GM23248 (cell line): ENCODE data around the gene BCL2L2. TPM values are rescaled to one million over a fixed set of nuclear protein-coding genes. Genes with fewer than 3 reads are reported as not detected.

Experiments used
- DNase-seq: peaks from one replicate; pipeline ENCODE4 v3.0.0-alpha.2; 2015
- H2AFZ ChIP-seq: fragments of 200-600 bp; sonication (generic); 2 replicates; pipeline ENCODE4 v1.6.1; 2016; ENCODE audit warnings: antibody characterized with exemption
- H3F3A ChIP-seq: fragments of 200-600 bp; sonication (generic); 2 replicates; pipeline ENCODE4 v1.6.1; 2016; ENCODE audit warnings: mild to moderate bottlenecking, antibody characterized with exemption, mixed run types; ENCODE audit not compliant: insufficient read depth
- H3K27ac ChIP-seq: fragments of 200-600 bp; sonication (generic); 2 replicates; pipeline ENCODE4 v1.5.1; 2016; ENCODE audit warnings: mild to moderate bottlenecking
- H3K27me3 ChIP-seq: fragments of 200-600 bp; sonication (generic); replicated peaks from 2 replicates; pipeline ENCODE4 v1.6.1; 2016; ENCODE audit warnings: mild to moderate bottlenecking; ENCODE audit not compliant: insufficient read depth
- H3K36me3 ChIP-seq: fragments of 200-600 bp; sonication (generic); 2 replicates; pipeline ENCODE4 v1.6.1; 2016; ENCODE audit warnings: low read depth, mild to moderate bottlenecking
- H3K4me1 ChIP-seq: fragments of 200-600 bp; sonication (generic); 2 replicates; pipeline ENCODE4 v1.6.1; 2016; ENCODE audit warnings: mild to moderate bottlenecking; ENCODE audit not compliant: insufficient read depth
- H3K4me2 ChIP-seq: fragments of 200-600 bp; sonication (generic); one replicate; pipeline ENCODE4 v1.6.1; 2016; ENCODE audit warnings: mild to moderate bottlenecking; ENCODE audit not compliant: unreplicated experiment
- H3K4me3 ChIP-seq: fragments of 200-600 bp; sonication (generic); 2 replicates; pipeline ENCODE4 v1.5.1; 2016; ENCODE audit warnings: mild to moderate bottlenecking
- H3K79me2 ChIP-seq: fragments of 200-600 bp; sonication (generic); 2 replicates; pipeline ENCODE4 v1.6.1; 2016; ENCODE audit warnings: mild to moderate bottlenecking; ENCODE audit not compliant: insufficient read depth
- H3K9ac ChIP-seq: fragments of 200-600 bp; sonication (generic); 2 replicates; pipeline ENCODE4 v1.6.1; 2016; ENCODE audit warnings: mild to moderate bottlenecking
- H3K9me2 ChIP-seq: fragments of 200-600 bp; sonication (generic); 2 replicates; pipeline ENCODE4 v1.6.1; 2016; ENCODE audit warnings: mixed run types, mild to moderate bottlenecking, moderate library complexity; ENCODE audit not compliant: insufficient read depth
- H3K9me3 ChIP-seq: fragments of 200-600 bp; sonication (generic); one replicate; pipeline ENCODE4 v1.6.1; 2017; ENCODE audit warnings: low read depth
- H4K20me1 ChIP-seq: fragments of 200-600 bp; sonication (generic); 2 replicates; pipeline ENCODE4 v1.6.0; 2016; ENCODE audit not compliant: insufficient read depth
- EZH2 ChIP-seq: fragments of 200-600 bp; sonication (generic); IDR thresholded peaks from 2 replicates; pipeline ENCODE4 v1.6.1; 2018; ENCODE audit warnings: antibody characterized with exemption, mild to moderate bottlenecking; ENCODE audit not compliant: insufficient read depth, poor library complexity, severe bottlenecking
- EZH2phosphoT487 ChIP-seq: fragments of 200-600 bp; sonication (generic); IDR thresholded peaks from 2 replicates; pipeline ENCODE4 v1.6.1; 2018; ENCODE audit warnings: antibody characterized with exemption, moderate library complexity, mild to moderate bottlenecking, low read depth; ENCODE audit not compliant: insufficient read depth
- WGBS, 2 experiments: methylation state at CpG; one replicate each; pipeline ENCODE4 v1.1.6; 2015 to 2017; ENCODE audit warnings: low lambda C conversion rate in 2 of 2, low coverage in 1 of 2; ENCODE audit errors: missing lambda C conversion rate in 2 of 2; 5-methylcytosine and 5-hydroxymethylcytosine counted together
- in situ Hi-C: fragments of 300-500 bp; cut with MboI; formaldehyde crosslinking; loops from 2 replicates; pipeline ENCODE4 v1.15.0; 2020
- polyA plus RNA-seq: library from polyadenylated mRNA; unstranded; fragments of >200 nt; fragmentation: Nextera tagmentation; extraction: Ambion mirVana; gene quantifications from 2 replicates; pipeline ENCODE4 v1.2.1, GENCODE V29; 2016
- total RNA-seq: library from RNA; depleted of rRNA; stranded (reverse); fragments of >200 nt; shearing (Covaris generic); gene quantifications from 2 replicates; pipeline ENCODE4 v1.2.3, GENCODE V29; 2014

BCL2L2 gene
- total and polyA plus RNA-seq, 2 experiments from 2014 or later, result 6.4 to 35.0 TPM

GRCh38 chr14:23301969-23302289, 4.7 kb upstream of the BCL2L2 start:
- in situ Hi-C loops, result no loop called here
- Histone ChIP-seq H3K79me2 (peaks cover 3% of the 10 kb centered on the region), H3F3A (peaks cover 43% of the 10 kb centered on the region), H3K4me1 (peaks cover 29% of the 10 kb centered on the region), H3K9me2 (no peaks in the 10 kb centered on the region), H3K9me3 (no peaks in the 10 kb centered on the region), H4K20me1 (no peaks in the 10 kb centered on the region), H3K9ac (peak overlapping the region; percentile 91), H3K27ac (peak overlapping the region; percentile 86), H3K27me3 (no peaks in the 10 kb centered on the region), H3K4me2 (peak overlapping the region; percentile 89), H3K36me3 (no peaks in the 10 kb centered on the region), H3K4me3 (peak overlapping the region; percentile 87), H2AFZ (peak overlapping the region; percentile 91)
- 1 to 2% methylated on average over 11 to 16 of the region's 25 CpGs for WGBS, 2 experiments
- DNase-seq, result no peak
- TF ChIP-seq EZH2 (no peak), EZH2phosphoT487 (no peak)

DNA sequence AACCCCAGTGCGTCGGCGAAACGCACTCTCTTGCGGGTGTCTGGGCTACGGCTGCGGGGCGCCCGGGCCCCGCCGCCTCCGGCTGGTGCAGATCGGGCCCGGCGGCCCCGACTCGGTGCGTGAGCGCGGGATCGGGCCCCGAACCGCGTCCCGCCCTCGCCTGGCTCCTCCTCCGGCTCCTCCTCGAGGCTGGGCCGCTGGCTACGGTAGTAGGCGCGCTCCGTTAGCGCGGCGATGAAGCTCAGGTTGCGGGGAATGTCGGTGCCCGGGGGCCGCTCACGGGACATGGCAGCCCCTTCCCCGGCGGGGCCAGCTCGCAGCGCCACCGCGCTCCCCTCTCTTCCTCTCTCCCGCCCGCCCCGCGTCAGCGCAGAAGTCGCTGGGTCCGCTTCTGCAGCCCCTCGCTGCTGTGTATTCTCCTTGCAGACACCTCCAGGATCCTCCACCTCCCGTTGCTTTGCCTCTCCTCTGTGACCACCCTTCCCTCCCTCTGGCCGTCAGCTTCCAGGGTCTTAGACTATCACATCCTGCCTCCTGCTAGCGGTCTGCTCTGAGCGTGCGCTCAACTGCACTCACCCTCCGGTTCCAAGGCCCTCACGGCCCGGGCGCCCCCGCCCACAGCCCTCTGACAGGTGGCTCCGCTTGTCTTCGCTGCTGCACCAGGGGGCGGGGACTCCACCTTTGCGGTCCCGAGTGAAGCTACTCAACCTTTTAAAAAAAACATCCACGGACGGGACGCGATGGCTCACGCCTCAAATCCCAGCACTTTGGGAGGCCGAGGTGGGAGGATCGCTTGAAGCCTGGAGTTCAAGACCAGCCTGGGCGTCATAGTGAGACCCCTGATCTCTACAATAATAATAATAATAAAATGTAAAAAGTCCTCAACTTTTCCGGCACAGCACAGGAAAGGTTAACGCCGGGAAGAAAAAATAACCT, 4.1 kb upstream of the BCL2L2 start, which contains the start of gene PPP1R3E:
Gene PPP1R3E, minus strand, starts transcription at position 570 of the 936 bp plus-strand sequence. Its CDS starts 283 bp downstream, at position 287.
- Histone ChIP-seq H3K9me3 (no peaks in the 10 kb centered on the region), H3K4me1 (peaks cover 32% of the 10 kb centered on the region), H3K27ac (peak within 1 kb of the TSS; percentile 86), H3K9me2 (no peaks in the 10 kb centered on the region), H2AFZ (peak within 1 kb of the TSS; percentile 91), H3K27me3 (no peaks in the 10 kb centered on the region), H3K4me2 (peak within 1 kb of the TSS; percentile 89), H3K36me3 (no peaks in the 10 kb centered on the region), H4K20me1 (no peaks in the 10 kb centered on the region), H3K79me2 (peaks cover 10% of the 10 kb centered on the region), H3K9ac (peak within 1 kb of the TSS; percentile 91), H3K4me3 (peak within 1 kb of the TSS; percentile 87), H3F3A (peaks cover 40% of the 10 kb centered on the region)
- peak; percentile 87 for DNase-seq
- 5% methylated on average over 58 to 64 of the region's 81 CpGs for WGBS, 2 experiments
- in situ Hi-C loops, result no loop called here
- TF ChIP-seq EZH2phosphoT487 (no peak), EZH2 (no peak)

GRCh38 chr14:23307146-23307530, 505 bp downstream of the BCL2L2 start:
- 0 to 1% methylated on average over 5 of the region's 5 CpGs for WGBS, 2 experiments
- DNase-seq, result no peak
- peaks cover 22% of the 10 kb centered on the region for H3K4me1 ChIP-seq
- peak overlapping the region; percentile 100 for H3K4me2 ChIP-seq
- peak overlapping the region; percentile 98 for H3K4me3 ChIP-seq
- peak overlapping the region; percentile 85 for H3K27ac ChIP-seq
- in situ Hi-C loops, result no loop called here
- TF ChIP-seq EZH2phosphoT487 (no peak), EZH2 (no peak)
- peaks cover 11% of the 10 kb centered on the region; the same call in 1 of the 2 replicates for H3F3A ChIP-seq
- peaks cover 20% of the 10 kb centered on the region for H3K36me3 ChIP-seq
- no peaks in the 10 kb centered on the region for H3K9me3 ChIP-seq
- H3K79me2 ChIP-seq, result peaks cover 55% of the 10 kb centered on the region
- peak overlapping the region; percentile 95 for H2AFZ ChIP-seq
- H3K9ac ChIP-seq, result peak overlapping the region; percentile 97
- H3K27me3 ChIP-seq, result no peaks in the 10 kb centered on the region
- H3K9me2 ChIP-seq, result no peaks in the 10 kb centered on the region
- 0 out of 2 replicates have a peak, but pooled peaks cover 4% of the 10 kb centered on the region for H4K20me1 ChIP-seq

- WGBS, 2 experiments, result 74 to 77% methylated on average over 22 of the region's 22 CpGs
- Histone ChIP-seq H3K4me1 (peaks cover 22% of the 10 kb centered on the region), H3K9me2 (no peaks in the 10 kb centered on the region), H3K79me2 (peaks cover 64% of the 10 kb centered on the region), H3K9me3 (no peaks in the 10 kb centered on the region), H2AFZ (no peak overlapping the region), H3F3A (peaks cover 19% of the 10 kb centered on the region; the same call in 1 of the 2 replicates), H3K4me3 (peak overlapping the region; percentile 98), H4K20me1 (0 out of 2 replicates have a peak, but pooled peaks cover 4% of the 10 kb centered on the region), H3K4me2 (peak overlapping the region; percentile 100), H3K27me3 (no peaks in the 10 kb centered on the region), H3K36me3 (peaks cover 24% of the 10 kb centered on the region), H3K27ac (peak overlapping the region; percentile 85; the same call in 1 of the 2 replicates), H3K9ac (peak overlapping the region; percentile 97)
- in situ Hi-C loops, result no loop called here
- peak; percentile 60 for DNase-seq
- no peak for TF ChIP-seq EZH2
- no peak for TF ChIP-seq EZH2phosphoT487
Measured at GRCh38 chr14:23307687-23308644, 1.3 kb downstream of the BCL2L2 start.
